GM19372 (cell line): Measurements from ENCODE around the gene SS18.

Experiments
- ATAC-seq: cut with Tn5 transposase; IDR thresholded peaks from one replicate; pipeline ENCODE4 v1.9.1; 2021; ENCODE audit warnings: mild to moderate bottlenecking, low read depth, moderate library complexity; ENCODE audit not compliant: unreplicated experiment

Gene SS18

DNA sequence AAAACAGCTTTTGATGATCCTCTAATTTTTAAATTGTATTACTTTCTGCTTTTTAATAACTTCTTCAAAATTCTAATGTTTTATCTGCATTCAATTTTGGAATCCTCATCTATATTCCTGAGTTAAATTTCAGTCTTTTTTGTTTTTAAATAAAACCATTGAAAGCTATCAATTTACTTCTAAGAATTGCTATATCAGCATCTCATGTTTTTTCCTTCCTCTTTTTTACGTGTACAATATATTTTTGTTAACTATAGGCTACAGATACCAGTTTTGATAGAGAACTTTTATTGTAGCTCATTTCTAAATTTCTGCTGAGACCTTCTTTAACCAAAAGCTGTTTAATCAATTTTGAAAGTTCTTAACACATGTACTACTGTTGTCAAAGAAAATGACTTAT, 84.5 kb downstream of the SS18 start:
- no peak for ATAC-seq

DNA sequence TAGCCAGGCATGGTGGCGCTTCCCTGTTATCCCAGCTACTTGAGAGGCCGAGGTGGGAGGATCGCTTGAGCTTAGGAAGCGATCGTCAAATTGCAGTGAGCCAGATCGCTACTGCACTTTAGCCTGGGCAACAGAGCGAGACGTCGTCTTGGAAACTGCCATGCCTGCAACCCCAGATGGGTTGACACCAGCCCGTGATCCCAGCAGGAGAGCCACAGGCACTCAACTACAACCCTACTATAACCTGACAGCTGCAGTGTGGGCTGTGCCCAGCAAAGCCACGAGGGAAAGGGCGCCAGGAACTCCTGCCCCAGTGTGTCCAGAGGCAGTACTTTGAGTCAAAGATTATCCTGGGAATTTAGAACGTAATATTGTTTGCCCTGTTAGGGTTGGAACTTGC, 85.6 kb downstream of the SS18 start:
- ATAC-seq = no peak

DNA sequence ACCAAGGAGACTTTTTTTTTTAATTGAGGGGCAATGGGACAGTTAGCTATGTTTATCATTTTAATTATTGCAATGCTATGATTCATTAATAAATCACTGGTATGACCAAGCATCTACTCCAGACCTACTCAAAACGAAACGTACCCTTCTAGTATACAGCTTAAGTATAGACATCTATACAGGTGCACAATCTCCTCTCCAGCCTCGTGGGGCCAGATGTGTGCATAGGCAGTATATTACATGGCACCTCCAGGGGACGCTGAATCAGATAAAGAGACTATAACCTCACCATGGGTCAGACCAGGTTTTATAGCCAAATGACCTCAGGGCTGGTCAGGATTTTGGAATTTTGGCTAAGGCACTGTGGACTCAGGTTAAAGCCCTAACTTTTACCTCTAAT, 86.6 kb downstream of the SS18 start:
- no peak for ATAC-seq

DNA sequence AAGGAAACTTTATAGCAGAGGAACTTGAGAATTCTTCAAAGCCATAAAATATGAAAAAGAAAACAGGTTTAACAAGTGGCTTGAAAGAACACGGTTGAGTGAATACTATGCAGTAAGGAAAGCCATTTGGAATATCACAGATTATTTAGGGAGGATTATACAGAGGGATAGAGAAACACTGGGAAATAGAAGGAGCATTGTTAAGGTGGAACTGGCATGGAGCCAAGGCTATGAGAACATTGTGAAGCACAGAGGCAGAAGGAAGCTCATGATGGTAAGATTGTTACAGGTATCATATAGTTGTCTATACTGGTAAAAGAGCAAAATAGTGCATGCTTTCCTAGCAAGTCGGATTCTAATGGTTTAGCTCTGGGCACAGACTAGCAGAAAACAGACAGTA, 87.1 kb downstream of the SS18 start:
- no peak for ATAC-seq

DNA sequence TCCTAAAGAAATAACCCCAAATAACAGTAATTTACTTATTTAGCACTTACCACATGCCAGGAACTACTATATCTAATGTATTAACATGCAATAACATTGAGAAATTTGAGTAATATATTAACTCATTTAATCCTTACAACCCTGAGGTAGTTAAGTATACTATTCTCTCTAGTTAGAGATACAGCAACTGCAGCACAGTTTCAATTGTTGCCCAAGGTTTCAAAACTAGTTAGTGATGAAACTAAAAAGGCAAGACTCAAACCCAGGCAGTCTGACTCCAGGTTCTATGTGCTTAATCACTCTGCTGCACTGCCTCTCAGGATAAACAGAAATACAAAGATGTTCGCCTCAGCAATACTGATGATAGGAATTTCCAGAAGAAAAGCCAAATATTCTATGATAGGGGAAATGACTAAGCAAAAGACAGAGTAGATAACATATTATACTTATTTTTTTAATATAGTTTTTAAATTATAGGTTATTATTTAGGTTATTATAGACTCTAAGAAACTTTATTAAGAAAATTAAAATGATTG, 88.0 kb downstream of the SS18 start:
- ATAC-seq = no peak

DNA sequence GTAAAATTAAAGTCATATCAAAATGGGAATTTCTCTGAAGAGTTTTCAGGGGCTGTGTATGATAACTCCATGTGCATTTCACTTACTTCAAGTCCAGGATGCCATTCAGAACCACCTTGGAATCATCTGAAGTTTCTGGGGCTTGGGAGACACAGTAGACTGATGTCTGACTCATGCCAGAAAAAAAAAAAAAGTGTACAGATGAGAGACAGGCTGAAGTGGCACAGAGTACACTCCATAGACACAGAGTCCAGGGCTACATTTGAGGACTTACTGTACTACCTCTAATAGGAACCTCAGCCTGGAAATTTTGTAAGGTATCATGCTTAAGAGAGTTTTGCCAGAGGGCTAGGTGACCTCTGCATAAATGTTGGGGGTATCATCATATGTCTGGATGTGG, 92.0 kb downstream of the SS18 start:
- no peak for ATAC-seq

DNA sequence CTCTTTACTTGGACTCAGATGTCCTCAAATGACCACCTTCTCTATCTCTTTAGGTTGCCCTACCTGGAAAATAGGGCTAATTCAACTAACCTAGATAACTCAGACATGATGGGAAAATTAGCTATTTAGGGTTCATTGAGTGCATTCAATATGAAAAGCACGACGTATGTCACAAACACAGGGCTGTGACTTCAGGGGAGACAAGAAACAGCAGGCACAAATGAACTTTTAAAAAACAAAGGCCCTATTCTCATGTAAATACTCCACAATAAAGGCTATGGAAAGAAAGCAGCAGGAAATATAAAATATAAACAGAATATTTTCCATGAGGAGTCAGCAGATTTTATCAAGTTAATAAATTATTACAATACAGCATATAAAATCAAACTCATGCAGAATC, 97.8 kb downstream of the SS18 start:
- no peak for ATAC-seq

DNA sequence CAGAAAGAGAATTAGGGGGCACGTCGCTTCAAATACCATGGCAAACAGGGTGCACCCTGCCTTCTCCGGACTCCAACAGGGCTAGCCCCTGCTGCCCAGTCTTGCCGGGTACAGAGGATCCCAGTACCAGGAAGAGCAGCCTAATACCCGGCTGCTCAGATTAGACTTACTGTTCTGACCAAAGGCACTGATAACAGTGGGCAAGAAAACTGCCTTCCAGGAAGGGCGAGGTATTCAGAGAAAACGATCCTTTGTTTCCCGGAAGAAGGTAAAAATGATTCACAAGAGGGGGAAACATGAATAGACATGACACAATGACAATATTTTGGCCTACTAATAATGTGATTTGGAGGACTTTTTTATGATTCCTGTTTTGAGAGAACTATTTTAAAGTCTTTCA, 99.9 kb downstream of the SS18 start:
- no peak for ATAC-seq

DNA sequence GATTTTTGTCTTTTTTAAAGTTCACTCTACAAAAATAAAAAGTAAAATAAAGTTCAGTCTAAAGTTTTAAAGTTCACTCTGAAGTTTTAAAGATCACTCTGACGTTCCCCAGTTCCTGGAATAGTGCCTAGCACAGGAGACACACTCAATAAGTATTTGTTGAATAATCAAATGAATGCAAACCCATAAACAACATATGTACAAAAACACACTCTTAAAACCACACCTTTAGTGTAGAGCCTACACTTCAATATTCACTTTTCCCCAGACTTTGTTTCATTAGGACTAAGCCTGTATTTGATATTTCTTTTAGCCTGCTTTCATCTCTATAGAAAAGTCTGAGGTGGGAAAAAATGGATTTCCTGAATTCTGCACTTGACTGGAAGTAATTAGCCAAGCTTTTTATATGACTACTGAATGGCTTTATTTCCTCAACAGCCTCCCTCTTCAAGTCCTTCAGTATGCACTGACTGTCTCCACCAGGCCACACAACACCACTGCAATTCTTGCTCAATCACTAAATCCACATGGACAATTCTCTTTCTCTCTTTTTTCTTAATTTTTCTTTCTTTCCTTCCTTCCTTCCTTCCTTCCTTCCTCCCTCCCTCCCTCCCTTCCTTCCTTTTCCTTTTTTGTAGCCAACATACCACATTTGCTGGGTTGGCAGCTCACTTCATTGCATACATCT, 104.6 kb downstream of the SS18 start:
- ATAC-seq = no peak

DNA sequence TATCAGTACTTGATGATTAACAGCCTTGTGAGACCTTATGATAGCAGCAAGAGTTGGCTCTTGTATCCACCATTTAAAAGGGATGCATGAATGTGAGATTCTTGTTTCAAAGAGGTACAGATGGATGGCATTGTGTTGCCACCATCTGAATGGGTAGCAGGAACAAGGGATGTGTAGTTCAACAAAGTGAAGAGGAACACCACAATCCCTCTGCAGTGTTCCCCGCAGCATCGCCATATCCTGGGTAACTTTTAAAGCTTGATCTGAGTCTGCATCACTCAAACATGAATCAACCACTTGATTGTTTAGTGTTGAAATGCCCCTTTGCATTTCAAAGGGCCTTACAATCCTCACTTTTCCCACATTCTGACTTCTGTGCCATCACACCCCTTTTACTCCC, 106.7 kb downstream of the SS18 start:
- ATAC-seq = no peak

DNA sequence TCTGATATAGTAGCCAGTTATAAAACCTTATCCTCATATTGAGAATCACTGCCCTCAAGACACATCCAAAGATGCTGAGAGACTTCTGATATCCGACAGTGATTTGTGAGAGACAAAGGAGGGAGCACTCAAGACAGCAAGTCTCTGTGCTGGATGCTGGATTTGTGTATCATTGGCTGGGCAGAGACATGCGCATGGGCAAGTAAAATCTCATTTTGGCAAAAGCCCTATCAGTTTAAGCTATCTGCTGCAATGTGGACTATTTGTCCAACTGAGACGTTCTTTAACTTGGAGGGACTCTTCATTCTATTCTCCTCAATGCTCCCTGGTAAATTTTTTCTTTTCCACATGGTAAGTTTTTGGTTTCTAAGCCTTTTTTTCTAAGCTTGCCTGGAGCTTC, 107.5 kb downstream of the SS18 start:
- ATAC-seq = no peak

DNA sequence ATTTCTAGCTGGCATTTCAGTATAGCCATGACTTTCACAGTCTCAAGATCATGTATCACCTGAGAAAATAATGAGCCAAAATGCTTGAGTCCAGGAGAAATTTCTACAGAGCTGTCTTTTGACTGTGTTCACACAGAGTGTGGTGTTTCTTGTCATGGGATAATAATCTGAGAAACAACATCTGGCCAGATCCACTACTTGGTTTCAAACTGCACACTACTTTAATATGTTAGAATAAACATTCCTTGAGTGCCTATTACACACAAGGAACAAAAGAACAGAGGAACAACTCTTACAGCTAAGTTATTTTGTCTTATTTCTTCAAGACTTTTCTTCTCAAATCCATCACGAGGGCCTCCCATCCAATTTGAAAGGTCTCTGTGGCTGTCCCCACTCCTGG, 108.3 kb downstream of the SS18 start:
- no peak for ATAC-seq

DNA sequence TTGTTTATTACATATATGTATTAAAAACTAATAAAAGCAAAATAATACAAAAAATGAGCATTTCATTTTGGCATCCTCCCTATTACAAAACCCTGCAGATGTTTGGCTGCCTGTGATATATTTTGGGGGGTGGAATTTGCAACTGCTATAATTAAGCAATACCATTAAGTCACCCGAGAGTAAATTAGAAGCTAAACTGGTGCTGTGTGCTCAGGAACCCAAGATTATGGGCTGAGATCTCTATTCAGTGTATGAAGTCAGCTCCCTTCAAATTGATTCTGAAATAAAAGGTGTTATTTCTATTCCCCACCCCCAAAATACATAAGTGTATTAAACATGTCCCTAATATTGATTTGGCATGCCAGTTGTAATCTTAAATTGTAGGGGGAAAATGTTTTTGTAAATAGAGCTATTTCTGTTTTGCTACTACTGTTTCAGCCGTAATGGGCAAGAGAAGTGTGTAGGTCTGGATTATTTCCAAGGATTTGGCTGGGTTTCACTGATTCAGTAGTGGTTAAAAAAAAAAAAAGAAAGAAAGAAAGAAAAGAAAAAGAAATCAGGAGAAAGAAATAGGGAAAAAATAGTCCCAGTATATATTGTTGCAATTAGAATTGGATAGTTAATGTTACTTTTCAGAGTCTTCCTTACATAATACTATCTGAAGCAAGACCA, 110.9 kb downstream of the SS18 start:
- ATAC-seq = no peak

DNA sequence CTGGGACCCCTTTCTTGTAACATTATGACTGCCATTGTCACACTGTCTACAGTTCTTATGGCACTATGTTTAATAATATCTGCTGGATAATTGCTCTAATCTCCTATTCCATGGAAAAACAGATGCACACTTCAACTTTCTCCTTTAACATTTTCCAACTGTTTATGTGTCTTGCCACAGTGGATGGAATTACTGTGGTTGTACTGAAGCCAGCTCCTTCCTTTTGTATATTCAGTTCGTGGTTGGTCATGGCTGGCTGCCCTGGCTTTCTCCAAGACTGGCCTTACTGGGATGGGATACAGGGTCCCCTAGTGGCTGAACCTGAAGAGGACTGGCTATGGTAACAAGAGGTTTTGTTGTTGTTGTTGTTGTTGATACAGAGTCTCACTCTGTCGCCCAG, 113.9 kb downstream of the SS18 start:
- ATAC-seq = no peak

DNA sequence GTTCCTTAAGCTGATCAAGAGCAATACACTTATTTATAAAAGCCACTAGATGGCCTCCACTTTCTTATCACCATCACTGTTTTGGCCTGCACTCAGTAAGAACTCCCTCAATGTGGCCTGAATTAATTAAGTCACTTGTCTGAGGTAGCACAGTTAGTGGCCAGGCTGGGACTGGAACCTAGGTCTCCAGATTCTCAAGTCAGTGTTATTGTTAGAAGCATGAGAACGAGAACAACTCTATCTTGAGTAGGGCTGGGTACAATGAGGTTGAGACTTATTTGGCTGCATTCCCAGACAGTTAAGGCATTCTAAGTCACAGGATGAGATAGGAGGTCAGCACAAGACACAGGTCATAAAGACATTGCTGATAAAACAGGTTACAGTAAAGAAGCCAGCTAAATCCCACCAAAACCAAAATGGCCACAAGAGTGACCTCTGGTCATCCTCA, 115.8 kb downstream of the SS18 start:
- ATAC-seq = no peak
